Measurements from ENCODE around the gene MSANTD3.

DNA sequence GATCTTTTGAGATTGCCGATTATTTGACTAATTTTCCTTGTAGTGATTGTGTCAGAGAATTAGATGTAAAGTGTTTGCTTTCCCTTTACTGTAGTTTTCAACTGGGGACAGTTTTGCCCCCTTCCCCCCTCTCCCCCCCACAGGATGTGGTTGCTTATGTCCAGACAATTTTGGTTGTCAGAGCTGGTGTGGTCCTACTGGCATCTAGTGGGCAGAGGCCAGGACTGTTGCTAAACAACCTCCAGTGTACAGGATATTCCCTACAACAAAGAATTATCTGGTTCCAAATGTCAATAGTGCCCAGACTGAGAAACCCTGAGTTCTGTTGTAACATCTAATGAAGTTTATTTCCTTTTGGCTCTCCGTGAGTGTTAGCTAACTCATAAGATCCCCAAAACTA, 66.0 kb downstream of the MSANTD3 start:
- TF ChIP-seq, protein P1, sequence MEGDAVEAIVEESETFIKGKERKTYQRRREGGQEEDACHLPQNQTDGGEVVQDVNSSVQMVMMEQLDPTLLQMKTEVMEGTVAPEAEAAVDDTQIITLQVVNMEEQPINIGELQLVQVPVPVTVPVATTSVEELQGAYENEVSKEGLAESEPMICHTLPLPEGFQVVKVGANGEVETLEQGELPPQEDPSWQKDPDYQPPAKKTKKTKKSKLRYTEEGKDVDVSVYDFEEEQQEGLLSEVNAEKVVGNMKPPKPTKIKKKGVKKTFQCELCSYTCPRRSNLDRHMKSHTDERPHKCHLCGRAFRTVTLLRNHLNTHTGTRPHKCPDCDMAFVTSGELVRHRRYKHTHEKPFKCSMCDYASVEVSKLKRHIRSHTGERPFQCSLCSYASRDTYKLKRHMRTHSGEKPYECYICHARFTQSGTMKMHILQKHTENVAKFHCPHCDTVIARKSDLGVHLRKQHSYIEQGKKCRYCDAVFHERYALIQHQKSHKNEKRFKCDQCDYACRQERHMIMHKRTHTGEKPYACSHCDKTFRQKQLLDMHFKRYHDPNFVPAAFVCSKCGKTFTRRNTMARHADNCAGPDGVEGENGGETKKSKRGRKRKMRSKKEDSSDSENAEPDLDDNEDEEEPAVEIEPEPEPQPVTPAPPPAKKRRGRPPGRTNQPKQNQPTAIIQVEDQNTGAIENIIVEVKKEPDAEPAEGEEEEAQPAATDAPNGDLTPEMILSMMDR (IDR thresholded peaks at IDR 0.05), result no peak
- TF ChIP-seq POLR2A (IDR thresholded peaks at IDR 0.05), result no peak
- no peak for TF ChIP-seq POLR2AphosphoS5 (IDR thresholded peaks at IDR 0.05)
